Activated naive CD8-positive, alpha-beta T cell treated with anti-CD3 and anti-CD28 coated beads, Interleukin-2, amount 50 U/mL, for 24 hours (primary cell): ENCODE results near the gene ARID1B.

Experiments
- ATAC-seq: fragments of 150-1000 bp; cut with Tn5 transposase; one replicate; pipeline ENCODE4 v1.10.0; 2021
- DNase-seq: peaks from one replicate; pipeline ENCODE4 v3.0.0; 2021
- H3K27ac Mint-ChIP-seq: one replicate; pipeline ENCODE4 v1.8.0; 2021; ENCODE audit warnings: mild to moderate bottlenecking, mixed read lengths
- H3K27me3 Mint-ChIP-seq: one replicate; pipeline ENCODE4 v1.8.0; 2021; ENCODE audit warnings: mixed read lengths
- H3K36me3 Mint-ChIP-seq: one replicate; pipeline ENCODE4 v1.8.0; 2021; ENCODE audit warnings: low read depth, mixed read lengths
- H3K4me1 Mint-ChIP-seq: one replicate; pipeline ENCODE4 v1.8.0; 2021; ENCODE audit warnings: mixed read lengths
- H3K4me3 Mint-ChIP-seq: one replicate; pipeline ENCODE4 v1.8.0; 2021; ENCODE audit warnings: mild to moderate bottlenecking, moderate library complexity, mixed read lengths
- H3K9me3 Mint-ChIP-seq: one replicate; pipeline ENCODE4 v1.8.0; 2021; ENCODE audit warnings: mixed read lengths

Gene ARID1B

DNA sequence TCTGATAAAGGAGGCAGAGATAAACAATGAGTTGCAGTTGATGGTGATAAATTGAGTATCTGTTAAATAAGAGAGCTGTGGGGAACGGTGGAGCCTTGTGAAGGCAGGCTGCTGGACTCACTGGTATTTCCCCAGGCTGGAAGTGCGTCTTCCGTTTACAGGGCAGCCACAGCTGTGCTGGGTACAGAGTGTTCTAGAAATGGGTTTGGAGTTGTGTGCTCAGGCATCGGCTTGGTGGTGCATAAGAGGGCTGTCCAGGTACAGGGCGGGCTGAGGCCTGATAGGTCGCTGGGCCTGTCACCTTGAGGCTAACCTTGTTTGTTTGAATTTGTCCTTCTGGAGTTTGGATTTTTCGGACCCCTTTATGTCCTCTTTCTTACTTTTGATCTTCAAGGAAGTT is 39.3 kb downstream of the ARID1B start:
- no peaks in the 10 kb centered on the region for H3K27me3 Mint-ChIP-seq
- no peaks in the 10 kb centered on the region for H3K9me3 Mint-ChIP-seq
- H3K36me3 Mint-ChIP-seq, result no peaks in the 10 kb centered on the region
- peaks cover 73% of the 10 kb centered on the region for H3K4me1 Mint-ChIP-seq
- DNase-seq, result no peak
- H3K27ac Mint-ChIP-seq, result no peak overlapping the region
- no peak overlapping the region for H3K4me3 Mint-ChIP-seq
- no peak for ATAC-seq

DNA sequence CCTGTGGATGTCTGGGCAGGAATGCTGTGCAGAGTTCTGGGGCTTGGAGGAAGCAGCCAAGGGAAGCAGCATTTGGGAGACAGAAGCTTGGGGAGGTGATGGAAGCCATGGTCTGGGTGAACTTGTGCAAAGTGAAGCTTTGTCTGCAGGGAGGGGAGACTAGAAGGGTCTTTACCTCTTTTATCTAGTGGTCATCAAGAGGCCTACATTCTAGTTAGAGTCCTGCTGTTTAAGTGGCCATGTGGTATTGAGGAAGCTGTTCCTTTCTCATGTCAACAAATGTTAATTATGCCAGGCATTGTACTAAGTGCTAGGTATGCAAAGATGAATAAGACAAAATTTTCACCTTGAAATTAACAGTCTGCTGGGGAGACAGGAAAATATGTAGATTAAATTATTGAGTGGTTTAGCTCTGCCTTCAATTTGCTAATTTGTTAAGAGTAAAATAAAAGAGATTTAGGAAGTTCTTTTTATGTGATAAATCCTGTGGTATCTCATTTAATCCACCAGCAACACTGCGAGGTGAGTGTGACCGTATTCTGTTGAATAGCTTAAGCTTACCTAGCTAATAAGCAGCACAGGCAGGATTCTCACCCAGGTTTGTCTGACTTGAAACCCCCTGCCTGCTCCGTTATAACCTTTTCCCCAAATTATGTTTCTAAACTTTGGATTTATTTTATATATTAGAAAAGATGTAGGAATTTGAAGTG is 43.1 kb downstream of the ARID1B start:
- Mint-ChIP-seq H3K36me3 (no peaks in the 10 kb centered on the region), H3K27ac (no peak overlapping the region), H3K9me3 (no peaks in the 10 kb centered on the region), H3K4me3 (no peak overlapping the region), H3K4me1 (peaks cover 81% of the 10 kb centered on the region), H3K27me3 (no peaks in the 10 kb centered on the region)
- DNase-seq, result no peak
- ATAC-seq, result no peak

DNA sequence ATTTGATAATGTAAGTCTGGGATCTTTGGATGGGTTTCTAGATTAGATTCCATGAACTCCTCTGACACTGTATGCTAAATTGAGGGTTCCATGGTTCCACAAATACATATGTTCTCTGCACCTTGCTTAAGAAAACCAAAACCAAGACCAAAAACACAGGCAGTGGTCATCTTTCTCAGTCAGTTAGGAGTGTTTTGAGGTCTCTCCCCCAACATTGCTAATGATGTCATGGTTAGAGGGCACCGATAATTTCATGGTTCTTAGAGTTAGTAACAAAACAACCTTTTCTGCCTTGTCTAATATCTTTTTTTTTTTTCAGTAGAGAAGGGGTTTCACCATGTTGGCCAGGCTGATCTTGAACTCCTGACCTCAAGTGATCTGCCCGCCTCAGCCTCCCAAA is 44.5 kb downstream of the ARID1B start:
- no peaks in the 10 kb centered on the region for H3K9me3 Mint-ChIP-seq
- no peak overlapping the region for H3K4me3 Mint-ChIP-seq
- H3K27ac Mint-ChIP-seq, result no peak overlapping the region
- ATAC-seq, result no peak
- peaks cover 80% of the 10 kb centered on the region for H3K4me1 Mint-ChIP-seq
- H3K27me3 Mint-ChIP-seq, result no peaks in the 10 kb centered on the region
- no peaks in the 10 kb centered on the region for H3K36me3 Mint-ChIP-seq
- no peak for DNase-seq

DNA sequence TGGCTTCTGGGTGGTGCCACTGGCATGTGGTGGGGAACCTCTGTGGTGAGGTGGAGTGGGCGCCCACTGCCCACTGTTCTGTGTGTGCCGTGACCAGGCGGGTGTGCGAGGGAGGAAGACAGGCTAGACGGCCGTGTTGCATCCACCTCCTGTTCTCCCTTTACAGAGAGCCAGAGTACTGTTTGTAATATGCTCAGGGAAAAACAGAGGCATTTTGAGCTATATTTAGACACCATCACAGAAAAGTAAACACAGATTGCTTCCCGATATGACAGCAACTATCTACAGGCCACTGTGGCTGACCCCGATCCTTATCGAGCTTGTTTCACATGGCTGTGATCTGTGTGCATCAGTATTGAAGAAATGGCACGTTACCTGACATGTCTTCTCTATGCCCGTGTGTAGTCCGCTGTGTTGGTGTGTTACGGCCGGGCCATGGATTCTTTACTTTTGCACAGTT is 45.6 kb downstream of the ARID1B start:
- Mint-ChIP-seq H3K4me1 (peaks cover 83% of the 10 kb centered on the region), H3K4me3 (no peak overlapping the region)

DNA sequence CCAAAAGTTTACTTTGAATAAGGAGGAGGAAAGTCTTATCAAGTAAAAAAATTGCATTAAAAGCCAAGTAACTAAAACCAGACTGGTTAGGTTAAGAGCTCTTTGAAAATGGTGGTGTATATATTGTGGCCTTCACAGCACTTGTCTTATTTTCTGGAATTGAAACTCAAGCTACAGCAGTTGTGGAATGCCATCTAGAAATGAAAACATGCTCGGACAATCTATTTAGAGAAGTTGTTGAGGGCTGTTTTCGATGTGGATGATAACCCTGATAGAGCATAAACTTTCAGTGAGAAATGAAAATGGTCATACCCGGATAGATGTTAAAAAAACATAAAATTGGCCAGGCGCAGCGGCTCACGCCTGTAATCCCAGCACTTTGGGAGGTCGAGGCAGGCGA is 47.0 kb downstream of the ARID1B start:
- Mint-ChIP-seq H3K9me3 (no peaks in the 10 kb centered on the region), H3K27ac (no peak overlapping the region), H3K27me3 (no peaks in the 10 kb centered on the region), H3K36me3 (peaks cover 1% of the 10 kb centered on the region), H3K4me3 (no peak overlapping the region), H3K4me1 (peaks cover 88% of the 10 kb centered on the region)
- DNase-seq (no peak), ATAC-seq (no peak)

More for the DNA sequence above, 45.6 kb downstream of the ARID1B start:
- no peak for DNase-seq
- no peak for ATAC-seq
- Mint-ChIP-seq H3K36me3 (no peaks in the 10 kb centered on the region), H3K27me3 (no peaks in the 10 kb centered on the region), H3K9me3 (no peaks in the 10 kb centered on the region), H3K27ac (no peak overlapping the region)

DNA sequence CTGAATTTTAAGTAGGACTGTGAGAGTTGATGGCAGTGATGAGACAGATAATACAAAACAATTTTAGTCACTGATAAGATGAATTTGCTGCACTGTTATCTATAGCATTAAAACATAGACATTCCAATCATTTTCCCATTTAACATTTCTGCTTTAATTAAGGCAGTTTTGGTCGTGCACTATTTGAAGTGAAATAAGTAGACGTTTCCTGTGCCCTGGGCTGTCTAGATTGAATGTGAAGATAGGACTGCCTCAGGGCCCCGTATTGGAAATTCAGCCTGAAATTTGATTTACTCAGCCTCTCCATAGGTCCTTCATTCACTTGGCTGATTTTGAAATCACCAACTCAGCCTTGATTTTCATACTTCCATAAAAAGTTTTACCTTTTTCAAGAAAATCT is 48.3 kb downstream of the ARID1B start:
- peaks cover 10% of the 10 kb centered on the region for H3K36me3 Mint-ChIP-seq
- no peak overlapping the region for H3K27ac Mint-ChIP-seq
- H3K4me3 Mint-ChIP-seq, result no peak overlapping the region
- peaks cover 76% of the 10 kb centered on the region for H3K4me1 Mint-ChIP-seq
- no peaks in the 10 kb centered on the region for H3K27me3 Mint-ChIP-seq
- ATAC-seq (no peak), DNase-seq (no peak)
- H3K9me3 Mint-ChIP-seq, result no peaks in the 10 kb centered on the region

DNA sequence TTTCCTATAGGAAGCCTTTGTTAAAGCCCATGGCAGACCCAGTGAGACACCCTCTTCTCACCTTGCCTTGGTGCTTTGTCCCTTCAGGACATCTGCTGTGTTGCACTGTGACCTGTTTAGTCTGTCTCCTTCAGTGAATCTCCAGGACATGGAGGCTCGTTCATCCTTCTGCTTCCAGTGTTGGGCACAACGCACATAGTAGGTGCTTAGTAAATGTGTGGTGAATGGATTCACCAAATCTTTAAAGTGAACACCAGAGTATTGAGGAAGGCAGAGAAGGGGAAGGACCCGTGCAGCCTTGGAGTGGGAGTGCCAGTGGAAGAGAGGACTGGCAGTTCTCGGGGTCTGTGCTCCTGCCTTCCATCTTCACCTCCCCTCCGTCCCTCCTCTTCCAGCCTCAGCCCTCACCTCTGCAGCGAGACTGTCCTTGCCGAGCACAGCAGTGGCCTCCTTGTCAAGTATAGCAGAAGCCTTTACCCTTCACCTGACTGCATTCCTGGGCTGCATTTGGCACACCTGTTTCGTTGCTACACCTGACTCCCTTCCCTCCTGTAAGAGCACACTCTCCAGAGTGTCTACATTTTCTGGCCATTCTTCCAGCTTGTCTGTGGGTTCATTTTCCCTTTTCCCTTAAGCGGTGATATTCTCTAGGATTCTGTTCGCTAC is 49.2 kb downstream of the ARID1B start:
- no peaks in the 10 kb centered on the region for H3K27me3 Mint-ChIP-seq
- peaks cover 77% of the 10 kb centered on the region for H3K4me1 Mint-ChIP-seq
- DNase-seq (no peak), ATAC-seq (no peak)
- no peak overlapping the region for H3K4me3 Mint-ChIP-seq
- H3K27ac Mint-ChIP-seq, result peak overlapping the region; percentile 8
- no peaks in the 10 kb centered on the region for H3K9me3 Mint-ChIP-seq
- H3K36me3 Mint-ChIP-seq, result peaks cover 17% of the 10 kb centered on the region

DNA sequence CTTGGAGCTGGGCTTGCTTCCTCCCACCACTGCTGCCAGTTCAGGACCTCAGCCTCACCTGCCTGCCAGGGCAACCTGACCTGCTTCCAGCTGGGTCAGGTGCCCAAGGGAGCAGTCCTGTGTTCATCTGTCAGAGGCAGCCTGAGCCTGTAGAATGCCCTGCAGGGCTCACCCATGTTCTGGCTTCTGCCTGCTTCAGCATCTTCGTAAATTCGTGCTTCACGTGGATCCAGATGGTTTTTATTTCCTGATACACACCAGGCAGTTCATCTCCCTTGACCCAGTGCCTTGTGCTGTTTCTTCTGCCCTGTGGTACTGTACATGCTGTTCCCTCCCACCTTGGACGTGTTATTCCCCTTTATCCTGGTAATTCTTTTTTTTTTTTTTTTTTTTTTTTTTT is 50.2 kb downstream of the ARID1B start:
- peak overlapping the region; percentile 1 for H3K27ac Mint-ChIP-seq

DNA sequence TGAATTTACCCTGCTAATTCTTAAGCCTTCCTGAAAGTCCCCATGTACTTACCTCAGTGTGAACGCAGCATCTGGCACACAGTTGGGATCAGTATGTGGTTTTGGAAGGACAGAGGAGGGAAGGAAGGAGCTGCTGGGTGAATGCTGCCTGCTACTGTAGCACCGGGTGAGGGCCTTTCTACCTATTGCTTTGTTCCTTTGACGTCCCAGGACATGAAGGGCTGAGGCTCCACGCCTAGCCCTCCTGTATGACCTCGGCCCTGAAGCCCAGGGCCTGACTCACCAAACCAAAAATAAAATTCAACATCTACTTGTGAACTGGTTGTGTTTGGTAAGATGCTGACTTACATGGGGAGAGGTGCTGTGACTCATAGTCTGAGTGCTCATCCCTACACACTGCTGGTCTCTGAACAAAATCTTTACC is 51.1 kb downstream of the ARID1B start:
- Mint-ChIP-seq H3K9me3 (no peaks in the 10 kb centered on the region), H3K36me3 (peaks cover 23% of the 10 kb centered on the region), H3K27me3 (no peaks in the 10 kb centered on the region), H3K4me1 (peaks cover 71% of the 10 kb centered on the region), H3K4me3 (no peak overlapping the region), H3K27ac (peak overlapping the region; percentile 6)
- no peak for DNase-seq
- peak; percentile 98 for ATAC-seq

More for the DNA sequence above, 50.2 kb downstream of the ARID1B start:
- Mint-ChIP-seq H3K9me3 (no peaks in the 10 kb centered on the region), H3K4me3 (no peak overlapping the region), H3K4me1 (peaks cover 76% of the 10 kb centered on the region), H3K27me3 (no peaks in the 10 kb centered on the region), H3K36me3 (peaks cover 19% of the 10 kb centered on the region)
- ATAC-seq (no peak), DNase-seq (no peak)

DNA sequence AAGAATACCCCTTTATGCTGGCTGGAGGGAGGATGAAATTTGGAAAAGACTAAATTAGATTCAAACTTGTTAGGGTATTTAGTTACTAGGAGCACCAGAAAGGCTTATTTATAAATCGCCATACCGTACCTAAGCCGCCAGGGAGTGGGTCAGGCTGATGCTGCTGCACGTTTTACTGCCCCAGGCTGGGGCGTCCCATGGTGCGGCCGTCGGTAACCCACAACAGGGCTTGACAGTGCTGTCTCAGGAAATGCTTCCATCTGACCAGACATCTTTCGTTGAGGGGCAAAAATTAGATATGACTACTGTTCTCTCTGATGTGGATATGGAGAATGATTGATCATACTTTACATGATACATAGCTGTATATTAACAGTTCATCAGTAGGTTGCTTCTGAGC is 52.9 kb downstream of the ARID1B start:
- DNase-seq (no peak), ATAC-seq (no peak)
- Mint-ChIP-seq H3K9me3 (no peaks in the 10 kb centered on the region), H3K27ac (no peak overlapping the region), H3K4me3 (no peak overlapping the region), H3K36me3 (peaks cover 28% of the 10 kb centered on the region), H3K27me3 (no peaks in the 10 kb centered on the region), H3K4me1 (peaks cover 59% of the 10 kb centered on the region)

DNA sequence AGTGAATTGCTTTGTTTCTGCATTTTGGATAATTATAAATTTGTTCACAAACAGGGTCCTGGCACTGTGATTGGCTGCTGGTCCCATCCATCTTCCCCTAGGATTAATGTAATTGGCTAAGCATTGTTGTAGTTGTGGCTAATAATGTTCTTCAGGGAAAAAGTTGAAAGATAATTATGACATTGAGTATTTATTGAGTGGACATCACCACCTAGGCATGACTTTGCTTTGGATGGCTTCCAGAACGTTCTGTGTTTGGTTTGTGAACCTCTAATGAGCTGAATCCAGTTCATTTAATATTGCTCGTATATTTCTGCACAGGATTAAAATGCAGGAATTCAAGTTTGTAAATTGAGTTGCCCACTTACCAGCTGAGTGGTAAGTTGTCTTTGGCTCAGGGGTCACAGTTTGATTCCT is 55.1 kb downstream of the ARID1B start:
- Mint-ChIP-seq H3K27me3 (no peaks in the 10 kb centered on the region), H3K27ac (no peak overlapping the region), H3K36me3 (peaks cover 37% of the 10 kb centered on the region), H3K9me3 (no peaks in the 10 kb centered on the region), H3K4me3 (no peak overlapping the region), H3K4me1 (peaks cover 45% of the 10 kb centered on the region)
- no peak for DNase-seq
- no peak for ATAC-seq

DNA sequence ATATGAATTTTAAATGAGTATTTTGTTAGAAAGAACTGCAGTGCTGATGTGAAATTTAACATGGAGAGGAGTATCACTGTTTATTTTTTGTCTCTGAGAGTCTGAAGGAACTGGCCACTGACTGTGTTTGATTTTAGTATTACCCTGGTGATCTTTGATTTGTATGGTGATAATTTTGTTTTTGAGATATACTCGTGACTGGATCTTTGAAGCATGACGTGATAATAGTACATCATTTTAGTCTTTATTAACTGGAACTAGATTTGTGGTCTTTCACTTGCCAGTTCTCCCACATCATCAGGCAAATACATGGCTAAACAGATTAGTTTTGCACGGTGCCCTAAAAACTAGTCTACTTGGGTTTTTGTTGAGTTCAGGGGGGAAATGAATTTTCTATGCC is 55.5 kb downstream of the ARID1B start:
- Mint-ChIP-seq H3K9me3 (no peaks in the 10 kb centered on the region), H3K27me3 (no peaks in the 10 kb centered on the region), H3K27ac (no peak overlapping the region), H3K4me1 (peaks cover 42% of the 10 kb centered on the region), H3K36me3 (peaks cover 37% of the 10 kb centered on the region), H3K4me3 (no peak overlapping the region)
- no peak for ATAC-seq
- DNase-seq, result no peak

DNA sequence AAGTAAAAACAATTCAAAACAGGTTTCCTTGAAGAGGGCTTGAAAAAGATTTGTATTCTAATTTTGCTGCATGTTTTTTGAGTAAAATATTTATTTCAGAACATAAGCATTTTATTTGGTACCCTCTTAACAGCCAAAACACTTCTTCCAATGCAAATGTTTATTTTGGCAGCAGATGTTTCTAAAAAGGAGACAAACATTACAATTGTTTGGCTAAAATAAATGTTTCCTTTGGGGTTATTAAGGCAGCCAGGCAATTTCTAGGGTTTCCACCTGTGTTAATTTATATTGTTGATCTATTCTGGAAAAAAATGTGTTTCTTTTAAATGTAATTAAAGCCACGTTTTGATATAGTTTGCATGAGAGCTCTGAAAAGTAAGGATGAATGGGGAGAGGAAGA is 56.6 kb downstream of the ARID1B start:
- no peak for ATAC-seq

DNA sequence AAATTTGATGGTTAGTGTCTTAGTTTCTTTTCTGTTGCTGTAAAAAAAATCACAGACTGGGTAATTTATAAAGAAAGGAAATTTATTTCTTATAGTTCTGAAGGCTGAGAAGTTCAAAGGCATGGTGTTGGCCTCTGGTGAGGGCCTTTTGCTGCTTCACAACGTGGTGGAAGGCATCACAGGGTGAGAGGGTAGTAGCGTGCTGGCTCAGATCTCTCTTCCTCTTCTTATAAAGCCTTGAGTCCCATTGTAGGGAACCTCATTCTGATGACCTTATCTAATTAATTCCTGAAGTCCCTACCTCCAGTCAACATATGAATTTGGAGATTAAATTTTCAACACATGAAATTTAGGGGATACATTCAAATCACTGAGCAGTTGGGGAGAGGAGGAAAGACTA is 62.0 kb downstream of the ARID1B start:
- ATAC-seq (no peak), DNase-seq (no peak)
- no peak overlapping the region for H3K4me3 Mint-ChIP-seq
- H3K27me3 Mint-ChIP-seq, result no peaks in the 10 kb centered on the region
- no peaks in the 10 kb centered on the region for H3K9me3 Mint-ChIP-seq
- H3K27ac Mint-ChIP-seq, result no peak overlapping the region
- peaks cover 11% of the 10 kb centered on the region for H3K36me3 Mint-ChIP-seq
- peaks cover 50% of the 10 kb centered on the region for H3K4me1 Mint-ChIP-seq

More for the DNA sequence above, 56.6 kb downstream of the ARID1B start:
- no peaks in the 10 kb centered on the region for H3K27me3 Mint-ChIP-seq
- DNase-seq, result no peak
- no peaks in the 10 kb centered on the region for H3K9me3 Mint-ChIP-seq
- H3K27ac Mint-ChIP-seq, result no peak overlapping the region
- peaks cover 34% of the 10 kb centered on the region for H3K4me1 Mint-ChIP-seq
- H3K36me3 Mint-ChIP-seq, result peaks cover 37% of the 10 kb centered on the region
- H3K4me3 Mint-ChIP-seq, result no peak overlapping the region

DNA sequence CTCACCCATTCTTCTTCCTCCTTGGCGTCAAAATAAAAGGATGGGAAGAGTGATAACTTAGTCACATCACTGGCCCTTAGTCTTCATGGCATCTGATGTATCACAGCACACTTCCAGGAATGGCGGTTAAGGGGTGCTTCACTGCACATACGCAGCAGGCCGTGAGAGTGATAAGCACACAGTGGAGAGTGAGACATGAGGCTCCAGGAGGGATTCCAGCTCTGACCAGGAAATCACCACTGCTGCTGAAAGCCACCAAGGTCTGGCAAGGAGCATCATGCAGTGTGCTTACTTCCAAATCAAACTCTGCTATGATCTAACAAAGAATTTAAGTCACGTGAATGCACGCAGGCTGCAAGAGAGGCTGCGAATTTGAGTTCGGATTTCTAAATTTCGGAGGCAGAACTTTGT is 62.4 kb downstream of the ARID1B start:
- DNase-seq (no peak), ATAC-seq (no peak)
- Mint-ChIP-seq H3K4me3 (no peak overlapping the region), H3K4me1 (peaks cover 51% of the 10 kb centered on the region), H3K9me3 (no peaks in the 10 kb centered on the region), H3K27me3 (no peaks in the 10 kb centered on the region), H3K36me3 (peaks cover 10% of the 10 kb centered on the region), H3K27ac (peak overlapping the region; percentile 16)
